ENCODE data around the gene CHMP2A. TPM values are rescaled to one million over a fixed set of nuclear protein-coding genes. Genes with fewer than 3 reads are reported as not detected.

CHMP2A gene
- total and polyA plus RNA-seq, 2 experiments from 2014 or later = 92.2 to 145 TPM

GRCh38 chr19:58563034-58563573 lies 8.2 kb upstream of the CHMP2A start:
- Histone ChIP-seq H3F3A (replicated peaks; ENCODE audit: low read depth) (peaks cover 21% of the 10 kb centered on the region), H3K9me2 (ENCODE audit: insufficient read depth) (peaks cover 5% of the 10 kb centered on the region; the same call in 1 of the 2 replicates), H4K20me1 (replicated peaks; ENCODE audit: insufficient read depth) (no peaks in the 10 kb centered on the region), H3K4me2 (peak overlapping the region; percentile 93), H3K27me3 (ENCODE audit: insufficient read depth) (peaks cover 48% of the 10 kb centered on the region), H2AFZ (peak overlapping the region; percentile 76; the same call in 1 of the 2 replicates), H3K4me1 (ENCODE audit: insufficient read depth) (peaks cover 14% of the 10 kb centered on the region; the same call in 1 of the 2 replicates), H3K79me2 (replicated peaks; ENCODE audit: insufficient read depth) (peaks cover under 1% of the 10 kb centered on the region; the same call in 1 of the 2 replicates), H3K4me3 (peak overlapping the region; percentile 65), H3K36me3 (ENCODE audit: insufficient read depth) (no peaks in the 10 kb centered on the region), H3K27ac (ENCODE audit: low read depth) (no peak overlapping the region)
- ATAC-seq = peak; percentile 4
- TF ChIP-seq ETS1 (IDR thresholded peaks at IDR 0.05) (no peak), NANOG (IDR thresholded peaks at IDR 0.05; ENCODE audit: borderline replicate concordance) (no peak), EZH2 (IDR thresholded peaks at IDR 0.05; ENCODE audit: low read depth, unreplicated experiment) (no peak), STAT1 (IDR thresholded peaks at IDR 0.05; ENCODE audit: unreplicated experiment) (no peak), EZH2phosphoT487 (IDR thresholded peaks at IDR 0.05; ENCODE audit: unreplicated experiment) (no peak), JUNB (IDR thresholded peaks at IDR 0.05; ENCODE audit: unreplicated experiment) (no peak), ZNF331 (CRISPR knock-in tag; IDR thresholded peaks at IDR 0.05; ENCODE audit: low read depth) (no peak), POLR2AphosphoS5 (IDR thresholded peaks at IDR 0.05; ENCODE audit: low read depth) (no peak; the same call in none of the 2 replicates), CTCF (conservative IDR thresholded peaks at IDR 0.05; ENCODE audit: low read depth in 2 of 2) (no peak), ZNF114 (CRISPR knock-in tag; IDR thresholded peaks at IDR 0.05) (no peak), ZNF462 (CRISPR knock-in tag; IDR thresholded peaks at IDR 0.05) (no peak)
- Mint-ChIP-seq H3K27ac (peak overlapping the region; percentile 88; the same call in 1 of the 2 replicates), H3K36me3 (ENCODE audit: low read depth) (peaks cover 19% of the 10 kb centered on the region), H3K9me3 (no peaks in the 10 kb centered on the region; the same call in 2 of the 3 replicates), H3K27me3 (ENCODE audit: insufficient read depth, low read depth, poor library complexity) (peaks cover 42% of the 10 kb centered on the region), H3K4me1 (peaks cover 19% of the 10 kb centered on the region), H3K4me3 (peak overlapping the region; percentile 80)
- DNase-seq (ENCODE audit: low spot score) = peak; percentile 50

Measured in GM23338 (cell line).